K562 (cell line): ENCODE results near the gene VPS9D1. TPM values are rescaled to one million over a fixed set of nuclear protein-coding genes. Genes with fewer than 3 reads are reported as not detected.
A peak's percentile ranks its signal among the peaks of the same experiment; 100 is the strongest.

Experiments
- BACH1 ChIP-seq: fragments of 200-800 bp; sonication (Bioruptor generic); IDR thresholded peaks from 2 replicates; pipeline ENCODE4 v1.6.1; 2016; ENCODE audit warnings: missing genetic modification characterization, missing compliant biosample characterization
- BMI1 ChIP-seq: fragments of 150-350 bp; IDR thresholded peaks from 2 replicates; pipeline ENCODE4 v1.6.1; 2014; ENCODE audit warnings: low read length
- GTF2B ChIP-seq: IDR thresholded peaks from 2 replicates; pipeline ENCODE4 v1.6.1; 2011; ENCODE audit not compliant: insufficient read length; ENCODE audit errors: extremely low read depth
- GTF3C2 ChIP-seq: IDR thresholded peaks from 3 replicates; pipeline ENCODE4 v1.6.1; 2011; ENCODE audit warnings: borderline replicate concordance, mild to moderate bottlenecking, moderate library complexity; ENCODE audit not compliant: insufficient read length; ENCODE audit errors: extremely low read depth
- HMG20B ChIP-seq: fragments of 250-450 bp; sonication (Bioruptor Pico); IDR thresholded peaks from 2 replicates; pipeline ENCODE4 v1.5.0; 2021; ENCODE audit warnings: mild to moderate bottlenecking
- MTA1 ChIP-seq: fragments of 450-650 bp; IDR thresholded peaks from 2 replicates; pipeline ENCODE4 v1.6.1; 2017; ENCODE audit warnings: borderline replicate concordance
- NCOR1 ChIP-seq: fragments of 450-650 bp; IDR thresholded peaks from 2 replicates; pipeline ENCODE4 v1.6.1; 2016; ENCODE audit warnings: mild to moderate bottlenecking, moderate library complexity
- PCBP1 ChIP-seq: fragments of 200-400 bp; formaldehyde crosslinking; IDR thresholded peaks from 2 replicates; pipeline ENCODE4 v1.6.1; 2018; ENCODE audit warnings: mild to moderate bottlenecking, low read depth, low read length; ENCODE audit not compliant: poor library complexity, severe bottlenecking
- PCBP2 ChIP-seq: fragments of 200-400 bp; formaldehyde crosslinking; IDR thresholded peaks from 2 replicates; pipeline ENCODE4 v1.6.1; 2018; ENCODE audit warnings: low read length, low read depth, mild to moderate bottlenecking, moderate library complexity; ENCODE audit not compliant: poor library complexity, severe bottlenecking
- PRPF4 ChIP-seq: fragments of 200-400 bp; formaldehyde crosslinking; IDR thresholded peaks from one replicate; pipeline ENCODE4 v1.6.1; 2017; ENCODE audit warnings: low read length, low read depth, mild to moderate bottlenecking; ENCODE audit not compliant: insufficient read depth, poor library complexity, severe bottlenecking
- PYGO2 ChIP-seq: fragments of 450-650 bp; IDR thresholded peaks from 2 replicates; pipeline ENCODE4 v1.6.1; 2016; ENCODE audit warnings: mild to moderate bottlenecking, missing genetic modification characterization, moderate library complexity, missing compliant biosample characterization
- SOX6 ChIP-seq: fragments of 450-650 bp; IDR thresholded peaks from 2 replicates; pipeline ENCODE4 v1.6.1; 2014; ENCODE audit warnings: mild to moderate bottlenecking
- SRSF9 ChIP-seq: fragments of 200-400 bp; formaldehyde crosslinking; IDR thresholded peaks from 2 replicates; pipeline ENCODE4 v1.6.1; 2017; ENCODE audit warnings: low read depth, low read length, borderline replicate concordance
- TAF15 ChIP-seq: fragments of 200-400 bp; formaldehyde crosslinking; IDR thresholded peaks from 2 replicates; pipeline ENCODE4 v1.6.1; 2017; ENCODE audit warnings: mild to moderate bottlenecking, low read depth, low read length, moderate library complexity
- TARDBP ChIP-seq: fragments of 450-650 bp; IDR thresholded peaks from 2 replicates; pipeline ENCODE4 v1.6.1; 2016
- TBL1XR1 ChIP-seq, 2 experiments: IDR thresholded peaks; 2 replicates each; pipeline ENCODE4 v1.6.1; 2012; ENCODE audit warnings: improper control_type of control experiment in 2 of 2, low read length in 2 of 2, mild to moderate bottlenecking in 1 of 2
- U2AF1 ChIP-seq: fragments of 200-400 bp; formaldehyde crosslinking; optimal IDR thresholded peaks from 2 replicates; pipeline ENCODE3; 2017; ENCODE audit warnings: mild to moderate bottlenecking, low read depth, low read length, moderate library complexity
- YY1 ChIP-seq, 3 experiments: IDR thresholded peaks; 2 replicates each; pipeline ENCODE4 v1.6.1; 2011; ENCODE audit warnings: low read length in 2 of 3, mild to moderate bottlenecking in 2 of 3, moderate library complexity in 2 of 3, borderline replicate concordance in 1 of 3, control low read depth in 1 of 3, low read depth in 1 of 3; ENCODE audit not compliant: insufficient read depth in 3 of 3, insufficient replicate concordance in 2 of 3, control insufficient read depth in 1 of 3, insufficient read length in 1 of 3; ENCODE audit errors: extremely low read depth in 1 of 3
- ZBED1 ChIP-seq: IDR thresholded peaks from 2 replicates; pipeline ENCODE4 v1.6.1; 2014
- ZFP30 ChIP-seq: fragments of 250-450 bp; sonication (Bioruptor Pico); IDR thresholded peaks from 2 replicates; pipeline ENCODE4 v1.8.0; 2022; ENCODE audit warnings: moderate library complexity, mild to moderate bottlenecking, inconsistent platforms, borderline replicate concordance
- ZNF41 ChIP-seq: fragments of 250-450 bp; sonication (Bioruptor Pico); conservative IDR thresholded peaks from 2 replicates; pipeline ENCODE4 v1.4.0; 2020; ENCODE audit warnings: mild to moderate bottlenecking
- ZNF695 ChIP-seq: fragments of 450-650 bp; formaldehyde crosslinking; IDR thresholded peaks from 2 replicates; pipeline ENCODE4 v1.4.0; 2020; ENCODE audit warnings: mild to moderate bottlenecking, moderate library complexity
- ZNF77 ChIP-seq: fragments of 250-450 bp; sonication (Bioruptor Pico); IDR thresholded peaks from 2 replicates; pipeline ENCODE4 v1.5.0; 2020
- ZNF785 ChIP-seq: fragments of 250-450 bp; sonication (Bioruptor Pico); IDR thresholded peaks from 2 replicates; pipeline ENCODE4 v1.4.0; 2020; ENCODE audit warnings: mild to moderate bottlenecking
- polyA plus RNA-seq, 8 experiments: library from polyadenylated mRNA; depleted of rRNA in 4 of 8; stranded (reverse) in 5 of 8; unstranded in 3 of 8; fragments of >200 nt; fragmentation: Nextera tagmentation in 2 of 8; fragmentation: Illumina TruSeq in 1 of 8; extraction: Ambion mirVana in 2 of 8; extraction: Trizol in 1 of 8; gene quantifications; 2 replicates each; pipeline versions ENCODE4 v1.2.1 to v1.2.3, GENCODE V29; 2011 to 2014; ENCODE audit warnings: inconsistent platforms in 1 of 8, missing spikeins in 1 of 8
- total RNA-seq, 7 experiments: library from RNA; depleted of rRNA in 6 of 7; stranded (reverse); fragments of >200 nt in 6 of 7; fragmentation: Illumina TruSeq in 2 of 7; extraction: Trizol in 2 of 7; gene quantifications; 2 replicates each; pipeline versions ENCODE4 v1.2.1 to v1.2.3, GENCODE V29; 2011 to 2021; ENCODE audit warnings: low replicate concordance in 1 of 7
- TF ChIP-seq, protein P1 (sequence below): sonication (generic); formaldehyde crosslinking; IDR thresholded peaks from 2 replicates; pipeline ENCODE4 v1.8.0; 2022; ENCODE audit warnings: mild to moderate bottlenecking, missing genetic modification reagents

The VPS9D1 gene
- total and polyA plus RNA-seq, 9 of the 15 experiments (the other 6 are each of a cell fraction or from before 2014, with no cell fraction given): 0.33 to 3.1 (median 1.1) TPM

- TF ChIP-seq PCBP2: no peak
- no peak for TF ChIP-seq TARDBP
- TF ChIP-seq GTF2B: no peak
- no peak for TF ChIP-seq GTF3C2
- no peak for TF ChIP-seq ZNF41 (CRISPR knock-in tag)
- no peak for TF ChIP-seq PRPF4
- TF ChIP-seq ZNF77: no peak
- TF ChIP-seq ZBED1: no peak
- no peak for TF ChIP-seq TAF15
- TF ChIP-seq HMG20B (CRISPR knock-in tag): no peak
- TF ChIP-seq ZFP30: no peak
- TF ChIP-seq BACH1 (tag): no peak
- TF ChIP-seq MTA1: no peak
- no peak for TF ChIP-seq ZNF785 (CRISPR knock-in tag)
- TF ChIP-seq YY1 (IDR thresholded peaks at IDR 0.05; ENCODE audit: borderline replicate concordance in 1 of 3, control insufficient read depth in 1 of 3, extremely low read depth in 1 of 3, insufficient read depth in 3 of 3, insufficient read length in 1 of 3, insufficient replicate concordance in 2 of 3, low read depth in 1 of 3, low read length in 2 of 3): peak; percentile 46 to 85 (median 78)
- TF ChIP-seq PYGO2 (tag): no peak
- no peak for TF ChIP-seq TBL1XR1 (IDR thresholded peaks at IDR 0.05; ENCODE audit: low read length in 2 of 2)
- TF ChIP-seq, protein P1, sequence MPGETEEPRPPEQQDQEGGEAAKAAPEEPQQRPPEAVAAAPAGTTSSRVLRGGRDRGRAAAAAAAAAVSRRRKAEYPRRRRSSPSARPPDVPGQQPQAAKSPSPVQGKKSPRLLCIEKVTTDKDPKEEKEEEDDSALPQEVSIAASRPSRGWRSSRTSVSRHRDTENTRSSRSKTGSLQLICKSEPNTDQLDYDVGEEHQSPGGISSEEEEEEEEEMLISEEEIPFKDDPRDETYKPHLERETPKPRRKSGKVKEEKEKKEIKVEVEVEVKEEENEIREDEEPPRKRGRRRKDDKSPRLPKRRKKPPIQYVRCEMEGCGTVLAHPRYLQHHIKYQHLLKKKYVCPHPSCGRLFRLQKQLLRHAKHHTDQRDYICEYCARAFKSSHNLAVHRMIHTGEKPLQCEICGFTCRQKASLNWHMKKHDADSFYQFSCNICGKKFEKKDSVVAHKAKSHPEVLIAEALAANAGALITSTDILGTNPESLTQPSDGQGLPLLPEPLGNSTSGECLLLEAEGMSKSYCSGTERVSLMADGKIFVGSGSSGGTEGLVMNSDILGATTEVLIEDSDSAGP: no peak
- TF ChIP-seq PCBP1: peak; percentile 53
- TF ChIP-seq SRSF9: no peak
- TF ChIP-seq NCOR1: no peak
- no peak for TF ChIP-seq U2AF1
- TF ChIP-seq SOX6: no peak
- TF ChIP-seq ZNF695: no peak
- TF ChIP-seq BMI1: peak; percentile 93
Observed at GRCh38 chr16:89686520-89687091, 34.1 kb downstream of the VPS9D1 start, which contains the start of gene CDK10 (continued).
